ENCODE results near the gene SMIM43. TPM values are rescaled to one million over a fixed set of nuclear protein-coding genes. Genes with fewer than 3 reads are reported as not detected.

Gene SMIM43
- total and polyA plus RNA-seq, 2 donors (not counting 3 experiments of a cell fraction or from before 2014, with no cell fraction given) = 0.18 TPM; not detected in 1

DNA sequence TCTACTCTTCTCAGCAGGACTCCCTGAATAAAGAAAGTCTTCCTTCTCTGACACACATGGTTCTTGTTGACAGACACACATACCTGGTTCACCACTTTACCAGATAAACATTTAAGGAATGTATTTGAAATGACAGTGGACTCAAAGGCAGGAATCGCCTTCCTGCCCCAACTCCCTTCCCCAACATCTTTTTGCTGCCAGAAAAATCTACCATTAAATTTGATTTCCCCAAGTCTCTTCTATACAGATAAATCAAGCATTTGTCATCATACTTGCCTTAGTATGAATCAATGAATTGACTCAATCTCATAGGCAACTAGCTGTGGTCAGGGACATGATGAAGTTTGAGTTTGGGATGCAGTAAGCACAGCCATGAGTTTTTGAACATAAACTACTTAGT, 44.9 kb downstream of the SMIM43 start:
- H3K4me2 ChIP-seq (ENCODE audit: insufficient read depth, low read length) = no peak overlapping the region
- H3K27me3 ChIP-seq (ENCODE audit: control insufficient read depth in 2 of 2, insufficient read depth in 2 of 2, low read length in 2 of 2) = no peaks in the 10 kb centered on the region
- H3K27ac ChIP-seq (ENCODE audit: insufficient read depth, low read depth, low read length) = no peak overlapping the region
- H3K4me1 ChIP-seq (ENCODE audit: control insufficient read depth, extremely low read depth, insufficient read depth, low read length) = no peaks in the 10 kb centered on the region
- no TSS peak for BruUV-seq (replicated peaks)
- H3K79me2 ChIP-seq (ENCODE audit: control insufficient read depth, insufficient read depth, low read length) = no peaks in the 10 kb centered on the region
- H3K9ac ChIP-seq (replicated peaks; ENCODE audit: extremely low read depth, insufficient read depth, low read length) = no peak overlapping the region
- TF ChIP-seq POLR2A (IDR thresholded peaks at IDR 0.05; ENCODE audit: low read depth, low read length) (no peak), POLR2AphosphoS5 (IDR thresholded peaks at IDR 0.05; ENCODE audit: insufficient read depth, low read depth, low read length) (no peak), EZH2 (IDR thresholded peaks at IDR 0.05; ENCODE audit: borderline replicate concordance, low read depth, low read length, severe bottlenecking) (no peak), JUN (IDR thresholded peaks at IDR 0.05; ENCODE audit: borderline replicate concordance, insufficient read depth, insufficient read length, low read depth) (no peak), FOS (IDR thresholded peaks at IDR 0.05; ENCODE audit: borderline replicate concordance, insufficient read depth, low read length) (no peak), GATA2 (IDR thresholded peaks at IDR 0.05; ENCODE audit: insufficient read depth, insufficient read length, low read depth, low read length) (no peak), MYC (IDR thresholded peaks at IDR 0.05; ENCODE audit: low read depth, low read length) (no peak)
- TF ChIP-seq, protein P1, sequence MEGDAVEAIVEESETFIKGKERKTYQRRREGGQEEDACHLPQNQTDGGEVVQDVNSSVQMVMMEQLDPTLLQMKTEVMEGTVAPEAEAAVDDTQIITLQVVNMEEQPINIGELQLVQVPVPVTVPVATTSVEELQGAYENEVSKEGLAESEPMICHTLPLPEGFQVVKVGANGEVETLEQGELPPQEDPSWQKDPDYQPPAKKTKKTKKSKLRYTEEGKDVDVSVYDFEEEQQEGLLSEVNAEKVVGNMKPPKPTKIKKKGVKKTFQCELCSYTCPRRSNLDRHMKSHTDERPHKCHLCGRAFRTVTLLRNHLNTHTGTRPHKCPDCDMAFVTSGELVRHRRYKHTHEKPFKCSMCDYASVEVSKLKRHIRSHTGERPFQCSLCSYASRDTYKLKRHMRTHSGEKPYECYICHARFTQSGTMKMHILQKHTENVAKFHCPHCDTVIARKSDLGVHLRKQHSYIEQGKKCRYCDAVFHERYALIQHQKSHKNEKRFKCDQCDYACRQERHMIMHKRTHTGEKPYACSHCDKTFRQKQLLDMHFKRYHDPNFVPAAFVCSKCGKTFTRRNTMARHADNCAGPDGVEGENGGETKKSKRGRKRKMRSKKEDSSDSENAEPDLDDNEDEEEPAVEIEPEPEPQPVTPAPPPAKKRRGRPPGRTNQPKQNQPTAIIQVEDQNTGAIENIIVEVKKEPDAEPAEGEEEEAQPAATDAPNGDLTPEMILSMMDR (IDR thresholded peaks at IDR 0.05; ENCODE audit: extremely low read depth in 1 of 2, insufficient read depth in 1 of 2, low read depth in 1 of 2, low read length in 2 of 2) = no peak
- TF ChIP-seq, protein P2, sequence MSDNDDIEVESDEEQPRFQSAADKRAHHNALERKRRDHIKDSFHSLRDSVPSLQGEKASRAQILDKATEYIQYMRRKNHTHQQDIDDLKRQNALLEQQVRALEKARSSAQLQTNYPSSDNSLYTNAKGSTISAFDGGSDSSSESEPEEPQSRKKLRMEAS (IDR thresholded peaks at IDR 0.05; ENCODE audit: insufficient read depth, insufficient read length) = no peak
- no peaks in the 10 kb centered on the region for H3K36me3 ChIP-seq (ENCODE audit: control insufficient read depth in 2 of 2, extremely low read depth in 1 of 2, insufficient read depth in 2 of 2, low read length in 2 of 2)
- H2AFZ ChIP-seq (ENCODE audit: low read depth, low read length) = no peak overlapping the region
- no peaks in the 10 kb centered on the region for H4K20me1 ChIP-seq (replicated peaks; ENCODE audit: control insufficient read depth, extremely low read depth, insufficient read depth, low read length)
- dilution Hi-C loops (cut with MboI; ENCODE audit: extremely low pct_ligation_motif_present, low sequenced_read_pairs) = no loop called here
- DNase-seq (ENCODE audit: low read depth, low spot score) (no peak), FAIRE-seq (no peak)
- intact Hi-C loops (cut with micrococcal nuclease) = loop anchor here (10.0 kb wide), 1 partner anchor 45 kb away; no protein-coding TSS in a partner anchor
- H3K9me1 ChIP-seq (replicated peaks; ENCODE audit: control insufficient read depth, extremely low read depth, insufficient read depth, low read length) = no peaks in the 10 kb centered on the region
- H3K9me3 ChIP-seq (replicated peaks; ENCODE audit: control insufficient read depth, insufficient read depth, low read length) = no peaks in the 10 kb centered on the region
- ChIA-PET POLR2A (no interaction called here), CTCF (no interaction called here)
- no peak overlapping the region for H3K4me3 ChIP-seq (replicated peaks in 1 of 3; ENCODE audit: insufficient read depth in 1 of 3, low read depth in 1 of 3, low read length in 3 of 3)

Measured in endothelial cell of umbilical vein (primary cell).